GM21367 (cell line): ENCODE measurements around the gene SHMT2.

ENCODE experiments used
- ATAC-seq: cut with Tn5 transposase; IDR thresholded peaks from one replicate; pipeline ENCODE4 v1.9.1; 2021; ENCODE audit not compliant: unreplicated experiment

SHMT2 gene

DNA sequence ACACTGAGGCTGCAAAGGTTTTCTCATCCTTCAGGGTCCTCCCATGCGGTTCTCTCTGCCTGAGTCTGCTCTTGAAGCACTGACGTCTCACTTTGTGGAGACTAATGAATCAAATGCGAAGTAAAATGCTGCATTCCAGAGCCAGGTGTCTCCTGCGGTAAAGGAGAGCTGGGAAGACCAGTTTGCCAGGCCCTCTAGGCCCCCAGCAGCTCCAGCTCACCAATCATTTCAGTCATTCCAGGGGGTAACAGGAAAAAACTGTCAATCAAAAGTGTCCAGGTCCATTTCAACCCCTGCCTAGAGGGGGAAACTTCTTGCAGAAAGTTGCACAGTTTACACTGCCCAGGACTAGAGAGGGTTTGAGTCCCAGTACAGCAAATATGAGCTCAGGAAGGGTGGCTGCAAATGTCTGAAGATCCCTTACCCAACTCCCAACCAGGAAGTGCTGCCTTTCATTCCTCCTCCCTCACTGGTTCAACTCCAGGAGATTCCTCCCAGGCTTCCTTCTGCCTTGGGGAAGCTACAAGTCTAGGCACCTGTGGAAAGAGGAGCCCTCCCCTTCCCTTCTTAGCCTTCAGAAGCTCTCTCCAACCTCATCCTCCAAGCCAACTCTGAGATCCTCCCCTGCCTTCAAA lies 15.6 kb upstream of the SHMT2 start:
- no peak for ATAC-seq

DNA sequence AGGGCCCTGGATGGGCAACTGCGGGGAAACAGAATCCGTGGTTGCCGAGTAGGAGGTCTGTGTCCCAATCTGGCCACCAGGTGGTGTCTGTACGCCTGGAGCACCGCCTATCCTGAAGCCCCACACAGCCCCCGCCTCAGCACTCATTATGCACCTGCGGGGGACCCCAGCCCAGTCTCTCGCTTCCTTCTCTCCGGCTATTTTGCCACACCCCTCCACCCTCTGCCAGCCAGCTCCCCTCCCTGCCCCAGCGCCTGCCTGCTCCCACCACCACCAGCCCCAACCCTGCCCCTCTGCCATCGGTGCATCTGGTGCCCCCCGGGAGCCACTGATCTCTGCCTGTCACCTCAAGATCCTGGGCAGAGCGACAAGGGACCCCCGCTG lies 15.1 kb upstream of the SHMT2 start:
- no peak for ATAC-seq

- ATAC-seq: no peak
Measured at GRCh38 chr12:57215065-57215464, 14.4 kb upstream of the SHMT2 start.

GRCh38 chr12:57215668-57216013 lies 13.9 kb upstream of the SHMT2 start:
- no peak for ATAC-seq

DNA sequence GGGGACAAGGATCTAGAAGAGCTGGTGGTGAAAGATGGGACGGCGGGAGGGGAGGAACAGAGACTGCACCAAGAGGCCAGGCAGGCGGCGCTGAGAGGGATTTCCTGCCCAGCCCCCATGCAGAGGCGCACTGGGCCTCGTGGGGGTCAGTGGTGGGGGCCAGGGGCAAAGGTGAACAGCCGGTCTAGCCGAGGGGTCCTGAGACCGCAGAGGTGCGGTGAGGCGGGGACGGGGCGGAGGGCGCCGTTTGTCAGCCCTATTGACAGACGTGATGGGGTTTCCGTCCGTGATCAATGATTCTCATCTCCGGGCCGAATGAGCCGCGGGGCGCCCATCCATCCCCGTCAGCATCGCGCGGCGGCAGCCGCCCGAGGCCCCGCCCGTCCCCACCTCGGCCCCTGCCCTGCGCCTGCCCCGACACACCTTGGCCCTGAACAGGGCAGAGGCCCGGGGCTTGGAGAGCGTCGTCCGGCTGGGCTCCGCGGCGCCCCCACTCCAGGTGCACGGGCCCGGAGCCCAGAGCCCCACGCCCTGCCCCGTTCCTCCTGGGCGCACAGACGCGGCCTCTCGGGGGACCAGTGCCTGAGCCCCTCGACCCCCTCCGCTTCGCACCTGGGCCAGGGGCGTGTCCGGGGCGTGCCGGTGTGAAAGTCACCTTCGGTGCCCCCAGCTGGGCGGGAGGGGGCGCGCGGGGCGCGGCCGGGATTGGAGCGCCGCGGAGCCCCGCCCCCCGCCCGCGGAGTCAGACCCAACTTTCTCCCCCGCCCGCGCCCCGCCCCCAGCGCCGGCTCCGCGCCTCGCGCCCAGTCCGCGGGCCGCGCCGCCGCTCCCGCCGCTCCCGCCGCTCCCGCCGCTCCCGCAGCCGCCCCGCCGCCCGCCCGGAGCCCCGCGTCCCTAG lies 13.2 kb upstream of the SHMT2 start, which contains the start of gene NXPH4:
NXPH4 (plus strand) TSS at position 781 of the 898 bp plus-strand sequence. CDS start 176 bp downstream, outside the sequence.
- no peak for ATAC-seq

GRCh38 chr12:57216921-57217879 lies 12.3 kb upstream of the SHMT2 start:
- ATAC-seq: no peak

DNA sequence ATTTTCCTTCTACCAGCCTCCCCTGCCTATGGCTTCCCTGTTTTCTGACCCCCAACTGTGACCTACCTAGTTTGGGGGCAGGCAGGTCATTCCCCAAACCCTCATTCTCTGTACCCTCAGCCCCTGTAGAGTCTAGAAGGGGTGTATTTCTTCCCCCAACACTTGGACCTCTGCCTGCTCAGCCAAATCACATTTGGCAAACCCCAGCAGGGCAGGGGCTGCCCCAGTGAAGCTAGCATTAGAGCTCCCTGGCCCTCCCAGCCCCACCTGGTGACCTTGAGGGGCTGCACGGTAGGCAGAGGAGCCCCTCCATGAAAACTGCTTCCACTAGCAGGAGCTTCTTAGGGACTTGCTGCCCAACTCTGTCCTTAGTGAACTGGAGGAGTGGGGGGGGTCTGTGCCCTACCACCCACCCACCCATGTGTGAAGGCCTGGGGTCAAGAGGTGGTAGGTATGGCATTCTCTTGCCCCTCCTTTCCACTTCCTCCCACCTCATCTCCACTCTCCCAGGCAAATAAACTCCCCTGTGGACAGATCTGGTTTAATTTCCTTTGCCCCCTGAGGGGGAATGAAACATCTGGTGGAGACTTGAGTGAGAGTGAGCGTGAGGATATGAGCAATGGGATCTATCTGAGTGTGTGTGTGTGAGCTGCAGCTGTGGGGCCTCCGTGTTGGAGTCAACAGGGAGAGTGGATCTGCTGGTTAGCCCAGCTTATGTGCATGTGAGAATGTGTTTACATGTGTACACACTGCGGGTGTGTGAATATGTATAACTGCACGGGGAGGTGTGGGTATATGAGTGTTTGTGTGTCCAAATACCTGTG lies 11.3 kb upstream of the SHMT2 start:
- ATAC-seq: no peak

- no peak for ATAC-seq
Measured at GRCh38 chr12:57219205-57219992, 10.1 kb upstream of the SHMT2 start.

DNA sequence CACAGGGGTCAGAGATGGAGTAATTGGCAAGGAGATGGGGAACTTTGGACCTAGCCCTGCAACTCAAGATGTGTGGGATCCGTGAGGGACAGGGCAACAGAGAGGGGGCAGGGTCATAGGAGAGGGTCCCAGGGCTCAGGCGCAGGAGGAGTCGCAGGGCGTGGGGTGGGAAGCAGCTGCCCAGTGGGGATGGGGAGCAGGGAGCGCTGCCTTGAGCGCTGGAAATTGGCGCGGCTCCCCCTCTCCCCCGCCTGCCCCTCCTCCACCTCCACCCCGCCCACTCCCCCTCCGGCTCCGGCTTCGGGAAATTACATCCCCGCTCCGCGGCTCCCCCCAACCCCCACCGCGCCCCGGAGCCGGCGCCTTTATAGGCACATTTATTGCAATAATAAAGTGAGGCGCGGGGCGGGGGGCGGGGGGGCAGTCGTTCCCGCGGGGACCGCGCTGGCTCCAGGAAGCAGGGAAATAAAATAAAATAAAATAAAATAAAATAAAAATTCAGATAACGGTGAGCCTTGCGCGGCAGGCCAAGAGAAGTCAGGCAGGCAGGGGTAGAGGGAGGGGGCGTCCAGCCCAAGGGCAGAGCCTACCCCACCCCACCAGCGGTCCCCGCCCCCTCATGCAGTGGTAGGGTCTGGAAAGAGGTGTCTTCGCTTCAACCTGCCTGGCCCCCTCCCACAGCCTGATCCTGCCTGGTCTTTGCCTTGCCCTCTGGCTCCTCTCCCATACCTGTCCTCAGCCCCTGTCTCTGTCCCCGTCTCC lies 9.3 kb upstream of the SHMT2 start:
- no peak for ATAC-seq

DNA sequence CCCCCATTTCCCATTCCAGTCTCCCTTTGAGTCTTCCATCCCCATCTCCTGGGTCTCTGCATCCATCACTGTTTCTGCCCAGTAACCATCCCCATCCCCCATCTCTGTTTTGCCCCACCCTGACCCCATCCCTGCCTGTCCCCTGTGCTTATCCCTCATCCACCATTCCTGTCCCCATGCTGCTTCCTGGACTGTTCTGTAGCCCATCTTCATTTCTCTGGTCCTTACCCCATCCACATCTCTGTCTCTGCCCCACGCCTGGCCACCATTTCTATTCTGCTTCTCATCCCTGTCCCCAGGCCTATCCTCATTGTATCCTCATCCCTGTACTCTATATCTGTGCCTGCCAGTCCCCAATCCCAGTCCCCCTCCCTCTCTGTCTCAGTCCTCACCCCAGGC lies 8.7 kb upstream of the SHMT2 start:
- ATAC-seq: no peak

DNA sequence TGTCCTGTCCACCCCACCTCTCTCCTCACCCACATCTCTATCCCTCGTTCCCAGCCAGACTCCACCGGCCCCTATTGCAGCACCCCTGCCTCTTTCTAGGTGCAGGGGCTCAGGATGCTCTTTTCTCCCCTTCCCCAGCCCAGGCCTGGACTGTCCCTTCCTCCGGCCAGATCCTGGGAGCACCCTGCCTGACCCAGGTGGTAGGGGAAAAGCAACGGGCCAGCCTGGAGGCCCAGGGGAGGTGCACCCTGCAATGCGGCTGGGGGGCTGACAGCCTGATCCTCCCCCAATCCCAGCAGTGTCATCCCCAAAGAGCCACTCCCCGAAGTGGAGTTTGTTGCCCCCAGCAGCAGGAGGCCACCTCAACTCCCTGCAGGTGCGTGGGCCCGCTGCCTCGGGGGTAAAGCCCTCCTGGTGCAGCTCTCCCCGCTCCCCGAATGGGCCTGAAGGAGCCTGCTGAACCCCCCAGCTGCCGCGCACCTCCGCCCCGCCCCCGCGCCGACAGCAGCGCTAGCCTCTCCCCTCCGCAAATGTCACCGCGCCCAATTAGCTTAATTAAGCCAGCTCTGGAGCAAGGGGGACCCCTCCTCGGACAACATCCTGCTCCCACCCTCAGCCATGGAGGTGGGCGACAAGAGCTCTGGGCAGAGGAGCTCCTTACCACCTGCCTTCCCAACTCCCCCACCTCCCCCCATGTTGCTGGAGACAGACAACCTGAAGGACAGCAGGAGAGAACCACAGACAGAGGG lies 8.2 kb upstream of the SHMT2 start:
- ATAC-seq: no peak

- ATAC-seq: no peak
Measured at GRCh38 chr12:57222286-57223190, 7.0 kb upstream of the SHMT2 start.

DNA sequence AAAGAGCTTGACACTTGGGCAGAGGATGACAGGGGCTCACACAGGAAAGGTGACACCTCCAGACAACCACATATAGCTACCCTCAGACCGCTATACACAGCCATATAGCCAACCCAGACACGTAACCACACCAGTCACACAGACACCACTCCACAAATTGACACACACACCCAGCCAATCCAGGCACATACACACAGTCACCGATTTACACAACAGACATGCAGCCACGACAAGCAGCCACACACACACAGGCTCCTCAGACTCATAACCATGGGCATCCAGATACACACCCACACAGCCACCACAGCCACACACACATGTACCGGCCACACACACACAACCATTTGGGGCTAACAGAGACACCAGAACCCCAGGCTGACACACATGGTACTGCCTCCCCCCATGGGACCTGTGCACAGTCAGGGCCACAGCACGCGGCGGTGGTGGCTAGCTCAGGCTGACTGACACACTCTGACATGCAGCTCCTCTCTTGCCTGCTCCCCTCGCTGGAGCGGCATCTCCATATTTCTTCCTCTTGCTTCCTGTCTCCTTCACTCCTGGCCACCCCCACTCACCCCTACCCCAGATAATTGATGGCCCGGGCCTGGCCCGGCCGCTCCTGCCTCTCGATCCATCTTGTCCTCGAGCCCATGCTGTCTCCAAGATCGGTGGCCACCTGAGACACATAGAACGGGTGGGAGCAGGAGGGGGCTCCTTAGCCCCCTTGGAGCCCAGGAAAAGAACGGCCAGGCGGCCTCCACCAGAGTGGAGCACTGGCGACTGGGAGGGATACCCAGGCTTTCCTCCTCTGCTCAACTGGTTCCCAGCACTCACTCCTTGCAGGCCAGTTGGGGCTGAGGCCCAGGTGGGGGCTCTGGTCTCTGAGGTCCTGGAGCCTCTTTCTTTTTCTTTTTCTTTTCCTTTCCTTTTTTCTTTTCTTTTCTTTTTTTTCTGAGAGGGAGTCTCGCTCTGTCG lies 6.0 kb upstream of the SHMT2 start:
- no peak for ATAC-seq

GRCh38 chr12:57224278-57224972 lies 5.1 kb upstream of the SHMT2 start:
- no peak for ATAC-seq

DNA sequence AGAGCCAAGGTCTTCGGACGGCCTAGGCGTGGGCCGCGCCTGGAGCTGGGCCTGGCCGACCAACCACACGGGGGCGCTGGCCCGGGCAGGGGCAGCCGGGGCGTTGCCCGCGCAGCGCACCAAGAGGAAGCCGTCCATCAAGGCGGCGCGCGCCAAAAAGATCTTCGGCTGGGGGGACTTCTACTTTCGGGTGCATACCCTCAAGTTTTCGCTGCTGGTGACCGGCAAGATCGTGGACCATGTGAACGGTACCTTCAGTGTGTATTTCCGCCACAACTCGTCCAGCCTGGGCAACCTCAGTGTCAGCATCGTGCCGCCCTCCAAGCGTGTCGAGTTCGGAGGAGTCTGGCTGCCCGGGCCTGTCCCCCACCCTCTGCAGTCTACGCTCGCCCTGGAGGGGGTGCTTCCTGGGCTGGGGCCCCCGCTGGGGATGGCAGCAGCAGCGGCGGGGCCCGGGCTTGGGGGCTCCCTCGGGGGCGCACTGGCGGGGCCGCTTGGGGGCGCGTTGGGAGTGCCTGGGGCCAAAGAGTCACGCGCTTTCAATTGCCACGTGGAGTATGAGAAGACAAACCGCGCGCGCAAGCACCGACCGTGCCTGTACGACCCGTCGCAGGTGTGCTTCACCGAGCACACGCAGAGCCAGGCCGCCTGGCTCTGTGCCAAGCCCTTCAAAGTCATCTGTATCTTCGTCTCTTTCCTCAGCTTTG lies 4.4 kb upstream of the SHMT2 start:
- no peak for ATAC-seq
